Occipital lobe (tissue), 2 donors: ENCODE results near the gene PIP5K1B. TPM values are rescaled to one million over a fixed set of nuclear protein-coding genes. Genes with fewer than 3 reads are reported as not detected.

Experiments
- small RNA-seq: library from RNA; depleted of rRNA; stranded (forward); fragments of <200 nt; gene quantifications from one replicate; pipeline ENCODE3, GENCODE V24; 2014
- total RNA-seq: library from RNA; depleted of rRNA; stranded (reverse); fragments of >200 nt; gene quantifications from one replicate; pipeline ENCODE4 v1.2.3, GENCODE V29; 2014

PIP5K1B gene
- total RNA-seq, 1 donor from 2014 or later, result 2.7 TPM

Small RNA genes within 50 kb of the gene (small RNA-seq; reads per million reads assigned to genes)
- not detected for gene RNU6-820P

Other genes starting within 250 kb of the PIP5K1B start
- not detected for gene TMEM252, start 164.4 kb upstream of the PIP5K1B start, total RNA-seq